Activated CD8-positive, alpha-beta memory T cell treated with anti-CD3 and anti-CD28 coated beads for 1 hour (primary cell): ENCODE data around the gene EBLN2.
"Not testable (repeated sequence)": the region's sequence is repeated elsewhere in the genome, so short reads cannot be mapped to it uniquely, and the experiment has no call there.

Experiments
- DNase-seq, 2 donors: peaks; one replicate each; pipeline ENCODE4 v3.0.0-alpha.2; 2020; ENCODE audit warnings: low read depth in 1 of 2; ENCODE audit errors: extremely low read depth in 1 of 2

Gene EBLN2

GRCh38 chr3:73056845-73057150 lies 4.7 kb upstream of the EBLN2 start:
- no peak for DNase-seq

DNA sequence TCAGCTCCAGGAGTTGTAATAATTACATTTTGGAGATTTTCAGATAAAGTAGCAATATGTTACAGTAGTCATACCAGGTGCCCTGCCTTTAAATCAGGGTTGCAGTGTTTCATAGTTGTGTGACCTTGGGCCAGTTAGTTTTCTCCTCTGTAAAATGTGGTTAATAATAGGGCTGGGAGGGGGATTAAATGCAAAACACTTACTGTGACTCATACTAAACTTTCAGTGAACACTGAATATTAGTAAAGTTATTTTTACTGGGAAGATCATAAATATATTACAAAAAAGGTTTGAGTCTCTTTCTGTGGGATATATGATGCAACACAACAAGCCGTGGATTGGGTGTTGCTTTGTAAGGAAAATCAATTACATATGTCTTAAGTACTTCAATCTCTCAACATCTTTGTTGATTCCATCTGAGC lies 1.1 kb upstream of the EBLN2 start:
- DNase-seq, result no peak

DNA sequence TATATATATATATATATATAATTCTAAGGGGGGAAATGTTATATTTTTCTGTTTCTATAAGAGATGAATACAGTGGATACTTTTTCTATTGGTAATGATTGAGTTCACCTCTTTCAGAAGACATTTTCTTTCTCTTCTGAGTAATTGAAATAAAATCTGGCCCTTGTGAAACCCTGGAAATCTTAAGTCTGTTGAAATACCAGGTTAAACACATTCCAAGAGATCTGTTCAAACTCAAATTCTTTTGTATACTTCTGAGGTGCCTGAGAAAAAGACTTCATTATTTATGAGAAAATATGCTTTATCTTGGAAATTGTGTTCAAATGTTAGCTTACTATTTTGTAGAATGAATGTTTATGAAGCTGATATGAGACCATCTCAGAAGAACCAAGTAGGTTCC lies 4.8 kb downstream of the EBLN2 start:
- not testable (repeated sequence) for DNase-seq

GRCh38 chr3:73068419-73068818 lies 7.0 kb downstream of the EBLN2 start:
- no peak for DNase-seq

GRCh38 chr3:73069187-73069586 lies 7.7 kb downstream of the EBLN2 start:
- no peak for DNase-seq

- no peak for DNase-seq
Measured at GRCh38 chr3:73069775-73070444, 8.5 kb downstream of the EBLN2 start.

DNA sequence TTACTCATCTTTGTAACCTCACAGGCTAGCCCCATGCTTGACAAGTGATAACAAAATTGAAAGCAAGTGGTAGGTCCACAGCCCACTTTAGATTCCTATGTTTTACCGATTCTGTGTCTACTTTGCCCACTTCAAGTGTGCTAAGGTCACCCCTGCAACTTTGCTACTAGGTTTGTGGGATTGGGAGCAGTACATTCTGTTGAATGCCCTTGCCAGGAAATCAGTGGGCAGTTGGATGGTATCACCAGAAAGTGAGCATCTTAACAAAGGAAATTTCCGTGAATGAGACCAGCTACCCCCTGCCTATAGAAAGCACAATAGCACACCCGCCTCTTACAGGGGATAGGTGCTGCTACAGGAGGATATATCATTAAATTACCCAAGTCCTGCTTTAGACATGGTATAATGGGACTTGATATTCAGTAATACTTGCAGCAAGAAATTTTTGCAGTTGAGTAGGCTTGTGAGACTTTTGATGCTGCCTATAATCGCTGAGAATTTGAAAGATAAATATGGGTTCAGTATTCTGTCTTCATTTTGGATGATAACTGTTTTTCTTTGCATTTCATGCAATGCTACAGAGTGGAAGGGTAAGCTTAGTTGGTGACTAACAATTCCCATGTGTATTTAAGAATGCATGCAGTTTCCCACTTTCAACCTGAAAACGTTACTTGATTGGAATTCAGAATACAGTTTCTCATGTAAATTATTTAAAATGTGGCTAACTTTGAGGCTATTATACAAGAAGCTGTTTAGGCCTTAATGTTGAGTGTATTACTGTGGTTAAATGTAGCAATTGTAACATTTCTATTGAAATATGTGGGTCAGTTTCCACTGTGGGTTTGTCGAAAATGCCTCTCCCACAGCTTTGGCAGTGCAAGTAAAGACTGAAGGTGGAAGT lies 9.5 kb downstream of the EBLN2 start:
- no peak for DNase-seq

- no peak for DNase-seq
Measured at GRCh38 chr3:73071952-73072351, 10.5 kb downstream of the EBLN2 start.

DNA sequence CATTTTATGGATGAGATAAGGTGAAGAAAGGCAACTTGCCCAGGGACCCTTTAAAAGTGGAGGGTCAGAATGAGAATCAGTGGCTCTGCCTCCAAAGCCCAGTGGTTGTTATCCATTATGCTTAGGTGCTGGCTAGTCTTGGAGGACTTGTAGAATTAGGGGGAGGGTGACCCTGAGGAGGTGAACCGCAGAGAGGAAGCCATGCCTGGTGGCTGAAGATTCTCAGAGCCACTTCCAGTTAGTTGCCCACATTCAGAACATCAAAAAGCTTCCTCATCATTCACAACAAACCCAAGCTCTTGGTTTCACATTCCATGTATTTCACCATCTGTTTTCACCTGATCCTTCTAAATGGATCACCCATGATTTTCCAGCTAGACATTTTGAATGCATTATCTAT lies 11.2 kb downstream of the EBLN2 start:
- no peak for DNase-seq

DNA sequence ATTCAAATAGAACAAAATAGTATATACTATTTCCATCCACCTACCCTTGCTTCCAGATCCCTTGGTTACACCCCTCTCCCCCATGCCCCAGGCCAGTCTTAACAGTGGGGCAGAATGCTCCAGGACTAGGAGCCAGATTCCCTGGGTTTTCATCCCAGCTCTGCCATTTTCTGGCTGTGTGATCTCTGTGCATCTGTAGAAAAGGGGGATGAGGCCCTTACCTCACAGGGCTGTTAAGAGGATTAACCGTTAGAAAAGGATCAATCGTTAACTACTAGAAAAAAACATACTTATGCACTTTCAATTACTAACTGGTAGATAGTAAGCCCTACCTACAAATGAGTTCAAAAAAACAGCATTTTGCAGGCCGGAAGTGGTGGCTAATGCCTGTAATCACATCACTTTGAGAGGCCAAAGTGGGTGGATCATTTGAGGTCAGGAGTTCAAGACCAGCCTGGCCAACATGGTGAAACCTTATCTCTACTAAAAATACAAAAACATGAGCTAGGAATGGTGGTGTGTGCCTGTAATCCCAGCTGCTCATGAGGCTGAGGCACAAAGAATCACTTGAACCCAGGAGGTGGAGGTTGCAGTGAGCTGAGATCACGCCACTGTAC lies 11.7 kb downstream of the EBLN2 start:
- no peak for DNase-seq

DNA sequence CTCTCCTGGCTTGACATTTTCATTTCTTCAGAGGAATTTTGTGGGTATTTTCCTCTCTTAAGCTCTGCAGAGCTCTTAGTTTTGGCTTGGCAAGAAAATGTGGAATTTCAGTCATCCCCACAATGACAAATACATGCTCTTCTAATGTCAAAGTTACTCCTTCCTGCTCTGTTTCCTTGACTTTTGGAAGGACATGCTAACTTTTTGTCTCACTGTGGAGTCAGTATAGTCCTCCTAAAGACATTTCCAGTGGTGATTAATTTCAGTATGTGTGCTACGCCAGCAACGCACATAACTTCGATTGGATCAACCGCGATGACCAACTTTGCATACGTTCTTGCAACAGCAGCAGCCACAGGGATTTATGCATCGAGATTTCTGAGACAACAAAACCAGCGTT lies 13.3 kb downstream of the EBLN2 start:
- DNase-seq, result no peak

GRCh38 chr3:73080216-73080966 lies 18.9 kb downstream of the EBLN2 start:
- DNase-seq, result no peak

DNA sequence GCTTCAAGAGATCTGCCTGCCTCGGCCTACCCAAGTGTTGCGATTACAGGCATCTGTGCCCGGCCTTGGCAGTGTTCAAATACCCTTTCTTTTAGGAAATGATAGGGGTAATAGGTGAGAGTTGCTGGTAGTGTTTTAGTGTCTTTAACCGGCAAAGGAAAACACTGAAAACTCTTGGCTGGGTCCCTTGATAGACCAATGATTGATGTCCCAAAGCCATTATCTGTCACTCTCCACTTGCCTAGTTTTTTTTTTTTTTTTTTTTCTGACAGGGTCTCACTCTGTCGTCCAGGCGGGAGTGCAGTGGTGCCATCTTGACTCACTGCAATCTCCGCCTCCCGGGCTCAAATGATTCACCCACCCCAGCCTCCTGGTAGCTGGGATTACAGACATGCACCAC lies 19.7 kb downstream of the EBLN2 start:
- no peak for DNase-seq

- DNase-seq, result no peak
Measured at GRCh38 chr3:73084170-73084569, 22.7 kb downstream of the EBLN2 start.

- peak; percentile 14 to 28 for DNase-seq
Measured at GRCh38 chr3:73086071-73086494, 24.6 kb downstream of the EBLN2 start.

- DNase-seq, result no peak
Measured at GRCh38 chr3:73094129-73094528, 32.7 kb downstream of the EBLN2 start.

GRCh38 chr3:73094951-73095350 lies 33.5 kb downstream of the EBLN2 start:
- no peak for DNase-seq

DNA sequence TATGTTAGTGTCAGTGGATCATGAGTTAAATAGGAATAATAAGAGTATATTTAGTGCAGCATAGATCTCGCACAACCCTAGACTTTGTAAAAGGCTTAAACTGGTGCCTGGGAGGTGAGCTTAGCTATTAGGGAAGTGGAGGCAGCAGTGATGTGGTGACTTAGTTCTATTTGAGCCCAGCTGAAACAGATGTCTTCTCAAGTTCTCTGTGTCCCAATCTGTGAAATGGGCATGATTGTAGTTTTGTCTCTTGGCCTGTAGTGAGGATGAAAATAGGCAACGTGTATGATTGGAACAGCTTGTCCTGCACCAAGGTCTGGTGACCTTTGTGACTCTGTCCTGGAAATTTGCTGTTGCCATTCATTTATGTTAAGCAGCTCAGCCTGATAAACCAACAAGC lies 34.7 kb downstream of the EBLN2 start:
- DNase-seq, result no peak

DNA sequence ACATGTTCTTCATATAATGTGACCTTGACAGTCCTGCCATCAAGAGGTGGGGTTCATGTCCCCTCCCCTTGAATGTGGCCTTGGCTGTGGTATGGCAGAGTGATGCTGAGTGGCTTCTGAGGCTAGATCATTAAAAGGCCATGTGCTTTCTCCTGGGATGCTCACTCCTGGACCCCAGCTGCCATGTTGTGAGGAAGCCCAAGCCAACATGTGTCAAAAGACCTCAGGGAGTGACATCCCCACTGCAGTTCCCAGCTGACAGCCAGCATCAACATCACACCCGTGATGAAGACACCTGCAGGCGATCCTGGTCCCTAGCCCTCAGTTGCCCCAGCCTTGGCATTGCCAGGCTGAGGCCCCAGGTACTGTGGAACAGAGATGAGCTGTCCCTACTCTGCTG lies 36.6 kb downstream of the EBLN2 start:
- DNase-seq, result no peak

DNA sequence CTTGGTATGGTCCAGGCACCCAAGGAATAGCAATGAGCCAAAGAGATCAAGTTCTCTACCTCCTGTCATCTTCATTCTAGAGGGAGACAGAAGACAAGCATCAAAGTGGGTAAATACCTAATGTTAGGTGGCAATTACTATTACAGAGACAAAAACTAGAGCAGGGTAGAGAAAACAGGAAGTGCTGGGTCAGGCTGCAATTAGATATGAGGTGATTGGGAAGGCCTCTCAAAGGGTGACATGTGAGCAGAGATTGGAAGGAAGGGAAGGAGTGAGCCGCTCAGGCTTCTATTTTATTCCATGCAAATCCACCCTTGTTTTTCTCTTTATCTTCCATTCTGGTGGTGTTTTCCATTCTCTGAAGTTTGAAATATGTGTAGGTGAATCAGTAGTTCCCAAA lies 37.4 kb downstream of the EBLN2 start:
- DNase-seq, result no peak
